ENCODE measurements around the gene COL6A3.
"Not testable (repeated sequence)": the region's sequence is repeated elsewhere in the genome, so short reads cannot be mapped to it uniquely, and the experiment has no call there.

Gene COL6A3

DNA sequence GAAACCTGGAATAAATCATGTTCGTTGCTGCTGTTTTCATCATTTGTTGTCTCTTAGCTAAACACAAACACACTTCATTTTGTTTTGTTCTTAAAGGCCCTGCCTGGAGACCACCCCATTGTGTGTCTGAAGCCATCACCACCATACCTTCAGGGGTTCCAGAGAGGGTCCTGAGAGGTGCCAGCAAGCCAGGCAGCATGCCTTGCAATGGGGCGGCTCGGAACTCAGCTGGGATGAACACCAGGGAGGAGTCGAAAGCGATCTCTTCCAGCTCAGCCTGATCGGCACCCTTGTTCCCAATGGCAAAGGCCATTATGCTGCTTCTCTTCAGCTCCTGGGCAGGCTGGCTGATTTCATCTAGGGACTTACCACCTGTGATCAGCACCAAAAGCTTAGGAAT lies 33.2 kb downstream of the COL6A3 start:
- DNase-seq: no peak

DNA sequence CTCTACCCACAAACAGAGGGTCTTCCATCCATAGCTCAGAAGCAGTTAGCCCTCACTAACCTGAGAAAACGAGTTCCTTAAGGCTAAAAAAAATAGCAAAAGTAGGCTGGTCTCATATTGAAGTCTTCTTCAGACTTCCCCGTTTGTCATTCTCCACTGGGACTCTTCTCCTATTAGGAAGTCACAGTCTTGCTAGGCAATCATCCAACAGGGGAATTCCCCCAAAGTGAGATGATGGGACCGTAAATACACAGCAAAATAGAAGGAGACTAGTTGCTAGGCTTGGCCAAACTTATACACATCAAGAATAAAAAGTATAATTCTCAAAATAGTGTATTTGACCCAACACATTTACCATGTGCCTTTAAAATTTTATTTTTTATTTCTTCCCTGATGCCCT lies 34.3 kb downstream of the COL6A3 start:
- no peak for DNase-seq

DNA sequence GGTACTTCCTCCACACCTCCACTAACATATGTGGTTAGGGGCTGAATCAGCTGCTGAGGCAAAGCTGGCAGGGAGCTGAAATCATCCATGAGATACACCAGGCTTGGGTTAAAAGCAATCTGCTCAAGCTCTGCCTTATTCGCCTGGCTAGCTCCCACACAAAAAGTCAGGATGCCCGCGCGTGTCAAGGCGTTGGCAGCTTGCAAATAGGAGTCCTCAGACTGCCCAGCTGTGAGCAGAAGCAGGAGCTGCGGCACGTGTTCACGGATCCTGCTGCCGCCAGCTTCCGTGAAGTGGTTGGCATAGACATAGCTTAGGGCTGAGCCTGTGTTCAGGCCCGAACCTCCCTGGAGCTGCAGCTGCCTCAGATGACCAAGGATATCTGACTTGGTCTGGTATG lies 35.3 kb downstream of the COL6A3 start:
- DNase-seq: no peak

DNA sequence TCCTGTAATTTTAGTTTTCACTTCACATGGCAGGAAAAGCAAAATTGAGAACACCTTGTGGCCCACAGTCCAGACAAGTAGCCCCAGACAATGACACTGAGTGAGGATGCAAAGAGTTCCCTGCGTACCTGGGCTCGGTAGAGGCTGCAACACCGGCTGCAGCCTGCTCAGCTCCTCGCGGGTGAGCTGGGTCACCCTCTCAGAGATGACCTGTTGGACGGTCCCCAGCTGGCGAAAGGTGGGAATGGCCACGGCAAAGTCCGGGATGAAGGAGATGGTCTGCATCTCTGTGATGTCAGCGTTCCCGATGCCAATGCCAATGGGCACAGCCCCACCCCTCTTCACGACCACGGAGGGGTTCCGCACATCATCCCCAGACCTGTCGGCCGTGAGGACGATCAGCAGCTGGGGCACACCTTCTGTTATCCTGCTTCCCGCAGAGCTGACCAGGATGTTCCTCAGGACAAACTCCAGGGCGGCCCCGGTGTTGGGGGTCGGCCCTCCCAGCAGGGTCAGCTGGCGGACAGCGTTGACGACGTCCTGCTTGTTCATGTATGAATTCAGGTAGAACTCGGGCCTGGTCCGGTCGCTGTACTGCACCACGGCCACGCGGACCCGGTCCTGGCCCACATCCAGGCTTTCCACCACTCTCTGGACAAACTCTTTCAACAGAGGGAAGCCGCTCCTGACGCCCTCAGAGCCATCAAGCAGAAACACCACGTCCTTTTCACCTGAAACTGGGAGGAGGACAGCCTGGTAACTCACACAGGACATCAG lies 39.5 kb downstream of the COL6A3 start:
- no peak for DNase-seq

DNA sequence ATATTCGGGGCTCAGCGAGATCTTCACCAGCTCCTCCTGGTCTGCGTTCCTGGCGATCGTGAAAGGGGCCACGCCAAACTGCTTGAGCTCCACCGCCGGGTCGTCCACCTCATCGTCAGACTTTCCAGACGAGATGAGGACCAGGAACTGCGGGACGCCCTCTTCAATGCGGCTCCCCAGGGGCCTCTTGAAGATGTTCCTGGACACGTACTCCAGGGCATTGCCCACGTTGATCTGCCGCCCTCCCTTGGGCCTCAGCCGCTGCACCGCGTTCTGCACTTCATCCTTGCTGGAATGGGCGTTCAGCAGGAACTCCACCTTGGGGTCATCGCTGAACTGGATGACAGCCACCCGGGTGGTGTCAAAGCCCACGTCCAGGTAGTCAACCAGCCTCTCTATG lies 42.1 kb downstream of the COL6A3 start:
- DNase-seq: no peak

DNA sequence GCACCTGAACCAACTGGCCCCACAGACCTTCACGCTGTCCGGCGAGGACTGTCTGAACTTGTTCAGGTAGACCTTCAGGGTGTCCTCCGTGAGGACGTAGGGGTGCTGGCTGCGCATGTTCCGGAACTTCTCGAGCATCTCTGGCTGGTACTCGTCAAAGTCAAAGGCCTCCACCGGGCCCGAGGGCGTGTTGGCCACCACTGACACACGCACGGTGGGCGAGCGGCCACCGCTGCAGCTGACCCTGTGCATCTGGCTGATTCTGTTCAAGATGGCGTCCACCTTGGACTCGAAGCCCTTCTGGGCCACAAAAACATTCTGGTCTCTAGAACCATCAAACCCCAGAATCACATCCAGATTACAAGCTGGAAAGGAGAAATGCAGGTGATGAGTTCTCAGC lies 48.3 kb downstream of the COL6A3 start:
- DNase-seq: no peak

DNA sequence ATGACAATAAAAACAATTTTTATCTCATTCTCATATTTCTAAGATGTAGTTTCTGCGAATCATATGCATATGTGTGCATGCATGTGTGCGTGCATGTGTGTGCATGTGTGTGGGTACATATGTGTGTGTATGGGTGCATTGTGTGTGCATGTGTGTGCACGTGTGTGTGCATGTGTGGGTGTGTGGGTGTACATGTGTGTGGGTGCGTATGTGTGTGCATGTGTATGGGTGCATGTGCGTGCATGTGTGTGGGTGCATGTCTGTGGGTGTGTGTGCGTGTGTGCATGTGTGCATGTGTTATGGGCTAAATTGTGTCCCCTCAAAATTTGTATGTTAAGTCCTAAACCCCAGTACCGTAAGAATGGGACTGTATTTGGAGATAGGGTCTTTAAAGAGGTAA lies 49.3 kb downstream of the COL6A3 start:
- no peak for DNase-seq

DNA sequence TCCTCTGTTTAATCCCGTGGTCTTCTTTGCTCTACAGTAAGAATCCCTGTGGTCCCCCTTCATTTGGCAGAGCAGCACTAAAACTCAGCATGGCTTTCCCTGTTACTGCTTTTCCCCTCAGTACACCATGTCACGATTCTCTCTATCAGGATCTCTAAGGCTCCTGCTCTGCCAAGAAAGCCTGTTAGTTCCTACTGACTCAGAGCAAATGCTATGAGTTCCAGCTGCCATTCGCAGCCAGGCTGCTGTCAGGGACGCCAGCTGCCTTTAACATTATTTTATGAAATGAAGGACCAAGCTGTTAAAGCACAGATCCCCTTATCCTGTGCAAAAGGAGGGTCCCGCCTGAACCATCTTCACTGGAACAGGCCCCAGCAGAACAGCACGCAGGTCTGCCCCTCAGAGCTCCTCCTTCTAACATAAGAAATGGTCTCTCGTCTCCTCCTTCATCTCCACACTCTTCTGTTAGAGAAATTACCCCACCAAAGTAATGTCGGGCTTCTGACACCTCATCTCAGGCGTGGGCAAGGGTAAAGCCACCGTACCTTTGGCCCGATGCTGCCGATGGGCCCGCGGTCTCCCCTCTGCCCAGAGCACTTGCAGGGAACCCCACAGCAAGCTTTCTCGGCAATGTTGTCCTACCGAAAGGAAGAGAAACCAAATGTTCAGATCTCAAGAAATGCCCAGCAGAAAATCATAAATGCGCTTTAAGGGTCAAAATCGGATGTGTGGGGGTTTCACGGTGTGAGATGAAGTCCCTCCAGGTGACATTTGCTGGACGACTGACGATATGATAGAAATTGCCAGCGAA lies 52.6 kb downstream of the COL6A3 start:
- no peak for DNase-seq

DNA sequence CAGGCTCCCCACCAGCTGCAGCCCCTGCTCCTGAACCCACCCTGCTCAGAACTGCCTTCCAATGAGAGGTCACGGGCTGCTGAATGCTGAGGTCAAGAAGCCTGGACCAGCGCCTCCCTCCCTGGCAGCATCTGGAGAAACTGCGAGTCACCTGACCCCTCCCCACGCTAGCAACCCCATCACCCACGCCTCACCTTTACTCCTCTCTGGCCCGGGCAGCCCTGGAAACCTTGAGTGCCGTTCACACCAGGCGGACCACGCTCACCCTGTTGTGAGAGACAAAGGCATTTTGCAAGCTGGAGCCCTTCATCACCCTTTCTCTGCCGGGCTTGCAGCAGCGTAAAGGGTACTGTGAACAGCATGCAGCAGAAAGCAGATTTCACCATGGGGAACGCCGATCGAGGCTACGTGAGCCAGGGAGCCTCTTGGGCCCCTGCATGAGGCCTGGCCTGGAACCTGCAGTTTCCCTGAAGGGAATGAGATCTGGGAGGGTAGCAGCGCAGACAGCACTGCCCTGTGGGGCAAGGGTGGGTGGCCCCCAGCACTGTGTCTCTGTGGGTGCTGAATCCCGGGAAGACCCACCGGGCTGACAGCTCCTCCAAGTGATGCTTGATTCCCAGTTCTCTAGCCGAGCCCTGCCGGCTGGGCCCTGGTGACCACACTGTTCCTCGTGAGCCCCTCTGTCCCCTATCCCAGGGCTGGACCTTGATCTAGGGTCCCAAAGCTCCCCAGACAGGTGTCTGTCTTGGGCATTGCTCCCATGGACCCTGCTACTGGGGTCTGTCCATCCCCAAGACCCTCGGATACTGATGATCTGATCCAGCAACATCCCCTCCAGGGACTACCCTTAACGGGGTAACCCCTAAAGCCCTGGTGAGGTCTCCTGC lies 53.8 kb downstream of the COL6A3 start:
- no peak for DNase-seq

DNA sequence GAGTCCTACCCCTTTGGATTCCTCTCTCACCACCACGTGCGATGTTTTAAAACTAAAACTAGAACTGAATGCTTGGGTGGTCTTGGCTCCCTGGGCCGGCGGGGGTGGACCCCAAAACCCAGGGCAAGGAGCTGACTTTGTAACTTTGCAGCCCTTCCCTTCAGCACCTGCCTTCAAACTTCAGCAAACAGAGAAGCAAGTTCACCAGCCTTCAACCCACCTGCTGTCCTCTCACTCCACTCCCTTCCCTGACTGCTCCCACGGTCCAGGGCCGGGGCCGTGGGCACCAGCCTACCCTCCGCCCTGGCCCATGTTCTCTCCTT lies 54.5 kb downstream of the COL6A3 start:
- DNase-seq: no peak

DNA sequence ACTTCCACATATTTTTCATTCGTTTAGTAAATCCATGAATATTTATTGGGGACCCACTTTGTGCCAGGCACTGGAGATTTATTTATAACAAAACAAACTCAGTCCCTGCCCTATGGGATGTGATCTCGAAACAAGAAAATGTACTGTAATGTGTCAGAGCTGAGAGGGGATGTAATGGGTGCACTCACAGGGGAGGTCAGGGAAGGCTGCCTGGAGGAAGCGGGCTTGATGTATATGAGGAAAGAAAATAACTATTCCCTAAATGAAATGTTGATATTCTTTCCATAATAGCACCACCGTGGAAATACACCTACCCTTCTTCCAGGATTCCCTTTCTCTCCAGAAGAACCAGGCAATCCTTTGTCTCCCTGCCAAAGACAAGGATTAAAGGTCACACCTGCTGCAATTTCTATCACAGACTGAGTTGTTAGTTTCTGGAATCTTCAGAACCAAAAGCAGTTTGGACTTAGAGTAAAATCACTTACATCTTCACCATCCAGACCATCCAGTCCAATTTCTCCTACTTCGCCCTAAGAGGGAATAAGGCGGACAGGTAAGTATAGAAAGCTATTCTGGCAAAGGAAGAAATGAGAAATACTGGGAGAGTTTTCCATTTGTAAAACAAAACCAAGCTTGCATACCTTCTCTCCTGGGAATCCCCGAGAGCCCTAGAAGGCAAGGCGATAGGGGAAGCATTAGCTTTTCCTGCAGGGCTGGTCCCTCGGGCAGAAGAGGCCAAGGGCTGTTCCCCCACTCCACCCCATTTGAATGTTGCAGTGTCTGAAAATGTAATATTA lies 55.0 kb downstream of the COL6A3 start:
- DNase-seq: no peak

DNA sequence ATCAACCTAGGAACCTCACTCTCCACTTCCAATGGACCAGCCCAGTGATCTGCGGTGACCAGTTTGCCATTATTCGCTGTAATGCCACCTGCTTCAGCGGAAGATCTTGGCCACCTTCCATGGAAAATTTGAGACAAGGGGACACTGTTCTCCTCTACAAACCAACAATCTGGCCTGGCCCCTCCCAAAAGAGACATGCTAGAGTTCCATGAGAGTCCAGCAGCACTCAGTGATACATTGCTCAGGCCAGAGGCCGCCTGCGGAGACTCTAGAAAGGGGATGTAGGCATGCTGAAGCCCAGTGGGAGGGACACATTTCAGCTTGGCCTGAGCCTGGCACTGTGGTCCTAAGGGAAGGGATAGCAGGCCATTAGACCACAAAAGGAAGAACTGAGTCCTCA lies 58.3 kb downstream of the COL6A3 start:
- DNase-seq: no peak

DNA sequence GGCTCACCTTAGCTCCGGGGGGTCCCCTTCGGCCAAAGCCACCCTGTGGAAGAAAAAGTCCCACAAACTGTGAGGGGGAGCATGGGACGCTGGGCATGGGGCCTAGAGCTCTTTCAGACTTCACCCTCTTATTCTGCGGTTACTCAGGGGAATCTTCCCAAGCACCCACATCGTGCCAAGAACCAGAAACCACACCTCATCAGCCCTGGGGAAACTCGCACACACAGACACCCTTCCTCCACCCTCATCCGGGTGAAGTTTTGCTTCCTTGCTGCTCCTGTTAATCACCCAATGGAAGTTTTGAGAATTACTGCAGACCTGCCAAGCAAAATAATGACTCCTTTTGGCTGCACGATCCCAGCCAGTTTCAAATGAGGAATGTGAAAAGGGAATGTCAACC lies 59.1 kb downstream of the COL6A3 start:
- DNase-seq: no peak

DNA sequence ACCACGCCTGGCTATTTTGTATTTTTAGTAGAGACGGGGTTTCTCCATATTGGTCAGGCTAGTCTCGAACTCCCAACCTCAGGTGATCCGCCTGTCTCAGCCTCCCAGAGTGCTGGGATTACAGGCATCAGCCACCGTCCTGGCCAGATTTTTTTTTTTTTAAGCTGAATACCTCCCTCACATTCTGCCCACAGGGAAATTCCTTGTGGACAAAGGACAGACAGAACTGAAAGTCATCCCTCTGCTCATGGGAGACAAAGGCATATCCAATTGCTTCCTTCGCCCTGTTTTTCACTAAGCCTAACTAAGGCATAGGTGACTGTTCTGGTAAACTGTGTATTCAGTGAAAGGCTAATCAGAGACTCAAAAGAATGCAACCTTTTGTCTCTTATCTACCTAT lies 59.8 kb downstream of the COL6A3 start:
- not testable (repeated sequence) for DNase-seq

DNA sequence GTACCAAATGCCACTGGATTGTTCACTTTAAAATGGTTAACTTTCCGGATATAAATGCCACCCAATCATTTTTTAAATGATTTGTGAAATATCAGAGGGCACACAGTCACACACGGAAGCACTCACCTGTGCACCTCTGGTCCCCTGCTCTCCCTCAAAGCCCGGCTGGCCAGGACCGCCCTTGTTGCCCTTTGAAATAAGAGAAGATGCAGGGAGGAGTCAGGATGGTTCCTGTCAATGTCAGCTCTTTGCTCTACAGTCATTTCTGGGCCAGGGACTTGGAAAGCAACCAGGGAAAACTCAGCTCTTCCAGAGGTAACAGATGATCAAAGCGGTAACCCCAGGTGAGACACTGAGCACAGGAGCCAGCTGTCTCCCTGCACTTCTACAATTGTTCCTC lies 60.7 kb downstream of the COL6A3 start:
- DNase-seq: no peak

DNA sequence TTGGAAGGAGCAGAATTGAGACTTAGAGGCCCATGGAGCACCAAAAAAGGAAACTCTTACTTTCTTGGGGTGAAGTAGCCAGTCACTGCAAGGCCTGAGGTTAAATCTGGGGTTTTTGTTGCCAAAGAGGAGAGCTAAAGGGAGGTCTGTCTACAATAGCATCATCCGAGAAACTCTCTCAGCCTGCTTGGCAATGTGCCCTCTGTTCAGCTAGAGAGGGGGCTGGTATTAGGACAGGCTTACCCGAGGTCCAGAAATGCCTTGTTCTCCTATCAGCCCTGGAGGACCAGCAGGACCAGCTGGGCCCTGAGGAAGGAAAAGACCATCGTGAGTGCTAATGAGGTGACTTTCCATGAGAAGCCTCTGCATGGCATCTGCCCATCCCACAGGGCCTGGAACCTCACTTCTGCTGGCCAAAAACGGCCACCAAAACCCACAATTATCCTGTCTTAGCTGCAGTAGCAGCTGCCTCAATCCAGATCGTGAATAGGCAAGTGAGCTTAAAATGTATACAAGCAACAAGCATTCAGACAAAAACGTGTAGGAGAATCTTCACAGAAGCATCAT lies 61.6 kb downstream of the COL6A3 start:
- no peak for DNase-seq

DNA sequence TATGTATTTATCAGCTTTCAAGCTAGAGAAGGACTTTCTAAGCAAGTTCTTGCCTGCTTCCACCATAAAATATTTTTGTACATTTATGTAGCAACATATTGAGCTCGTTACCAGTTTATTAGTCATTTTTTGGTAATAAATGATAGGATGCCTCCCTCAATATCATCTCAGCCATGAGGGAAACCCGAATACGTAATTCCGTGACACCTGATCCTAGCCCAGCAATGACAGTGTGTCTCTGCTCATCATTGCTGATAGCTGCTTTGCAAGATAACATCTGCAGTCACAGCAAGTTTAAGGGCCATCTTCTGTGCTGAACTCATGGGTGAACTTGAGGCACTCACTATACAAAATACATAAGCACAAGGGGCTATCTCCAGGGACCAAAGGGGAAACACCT lies 62.2 kb downstream of the COL6A3 start:
- no peak for DNase-seq

DNA sequence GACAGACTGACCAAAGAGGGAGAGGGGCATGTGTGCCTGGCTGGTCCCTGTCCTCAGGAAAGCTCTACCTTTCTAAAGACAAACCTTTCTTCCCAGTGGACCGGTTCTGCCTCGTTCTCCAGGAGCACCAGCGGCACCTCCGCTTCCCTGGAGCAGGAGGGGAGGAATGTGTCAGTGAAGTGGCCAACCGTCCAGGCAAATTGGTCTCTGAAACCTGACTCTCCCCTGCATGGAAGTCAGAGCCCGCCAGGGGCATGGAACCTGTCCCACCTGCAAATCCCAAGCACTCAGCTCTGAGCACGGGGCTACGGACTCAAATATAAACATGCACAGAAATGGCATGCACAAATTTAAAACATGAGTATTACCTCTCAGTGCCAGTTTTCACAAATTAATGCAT lies 62.9 kb downstream of the COL6A3 start:
- DNase-seq: no peak

DNA sequence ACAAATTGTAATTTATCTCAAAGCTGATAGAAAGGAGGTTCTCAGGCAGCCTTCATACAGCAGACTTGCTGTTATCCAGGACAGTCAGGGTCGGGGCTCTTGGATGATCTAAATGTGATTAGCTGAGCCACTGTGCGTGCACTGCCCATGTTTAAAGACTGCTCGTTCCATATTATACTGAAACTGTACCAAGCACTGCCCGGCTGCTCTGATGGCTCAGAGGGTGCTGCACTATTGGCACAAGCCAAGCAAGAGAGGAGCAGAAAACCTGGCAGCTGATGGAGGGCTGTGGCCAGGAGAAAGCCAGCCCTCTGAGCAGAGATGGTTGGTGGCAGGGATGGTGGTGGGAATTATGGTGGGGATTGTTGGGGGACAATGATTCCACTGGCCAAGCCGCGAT lies 63.4 kb downstream of the COL6A3 start:
- DNase-seq: no peak

DNA sequence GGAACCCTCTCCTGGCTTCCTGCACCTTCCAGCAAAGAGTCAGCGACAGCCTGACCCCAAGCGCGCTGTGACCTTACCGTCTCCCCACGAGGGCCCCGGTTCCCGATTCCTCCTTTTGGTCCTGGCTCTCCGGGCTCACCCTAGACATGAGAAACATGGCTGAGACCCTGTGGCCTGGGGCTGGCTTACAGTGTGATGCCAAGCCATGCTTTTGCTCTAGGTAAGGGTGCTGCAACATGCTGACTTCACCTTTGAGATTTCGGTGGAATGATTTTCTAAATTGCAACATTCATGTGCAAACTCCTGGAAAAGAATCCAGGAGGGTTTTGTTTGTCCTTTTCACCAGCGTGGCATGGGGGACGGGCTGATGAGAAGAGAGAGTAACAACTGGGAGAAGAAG lies 63.9 kb downstream of the COL6A3 start:
- no peak for DNase-seq

DNA sequence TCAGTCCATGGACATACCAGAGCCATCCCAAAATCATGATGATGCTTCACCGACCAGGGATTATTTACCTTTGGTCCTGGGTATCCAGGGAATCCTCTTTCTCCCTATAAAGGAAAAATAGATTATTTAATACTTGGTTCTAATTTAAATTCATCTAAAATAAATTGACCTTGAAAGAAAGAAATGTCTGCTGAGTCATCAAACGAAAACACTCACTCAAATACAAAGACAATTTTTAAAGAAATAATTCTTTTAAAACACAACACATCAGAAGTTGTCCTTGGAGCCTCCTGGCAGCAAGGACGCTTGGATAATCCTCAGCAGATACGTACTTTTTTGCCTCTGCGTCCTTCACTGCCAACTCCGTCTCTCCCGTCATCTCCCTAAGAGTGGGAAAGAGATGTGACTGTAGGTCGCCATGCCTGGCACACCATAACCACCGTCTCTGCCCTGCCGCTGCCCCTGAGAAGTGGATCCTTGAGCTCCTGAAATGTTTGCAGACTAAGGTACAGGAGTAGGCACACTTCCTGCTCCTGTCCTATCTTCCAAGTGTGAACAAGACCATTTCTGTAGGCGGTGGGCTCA lies 65.6 kb downstream of the COL6A3 start:
- DNase-seq: no peak

Data from NCI-H524 (cell line).